Colonic mucosa (tissue), 4 donors: ENCODE measurements around the gene RASIP1. TPM values are rescaled to one million over a fixed set of nuclear protein-coding genes. Genes with fewer than 3 reads are reported as not detected.
A peak's percentile ranks its signal among the peaks of the same experiment; 100 is the strongest.
"Not testable (repeated sequence)": the region's sequence is repeated elsewhere in the genome, so short reads cannot be mapped to it uniquely, and the experiment has no call there.

Source experiments
- DNase-seq: peaks from one replicate; pipeline ENCODE4 v3.0.0-alpha.2; 2020
- H3K27ac ChIP-seq: fragments of 200-600 bp; one replicate; pipeline ENCODE4 v1.8.0; 2021
- H3K27me3 ChIP-seq: fragments of 200-600 bp; one replicate; pipeline ENCODE4 v1.8.0; 2021
- H3K36me3 ChIP-seq: fragments of 200-600 bp; one replicate; pipeline ENCODE4 v1.8.0; 2021
- H3K4me1 ChIP-seq: fragments of 200-600 bp; one replicate; pipeline ENCODE4 v1.8.0; 2021; ENCODE audit warnings: mild to moderate bottlenecking
- H3K4me3 ChIP-seq: fragments of 200-600 bp; one replicate; pipeline ENCODE4 v1.8.0; 2021
- H3K9ac ChIP-seq, 2 donors: one replicate each; pipeline ENCODE4 v1.7.0; 2013; ENCODE audit warnings: control low read depth in 2 of 2, low read depth in 2 of 2, low read length in 2 of 2
- H3K9me3 ChIP-seq: fragments of 200-600 bp; one replicate; pipeline ENCODE4 v1.8.0; 2021
- intact Hi-C: fragments of 100-400 bp; cut with DNase I; formaldehyde crosslinking; loops from one replicate; pipeline ENCODE4 v1.14.1; 2022
- total RNA-seq, 2 donors: library from RNA; stranded (reverse); fragmentation: NEBNext Ultra II Directional in 1 of 2; extraction: Animal tissue kit (Norgen Biotek cat#: 25700) in 1 of 2; gene quantifications; one replicate each; pipeline ENCODE4 v1.2.1, GENCODE V29; 2021
- TF ChIP-seq, protein P1 (sequence below): fragments of 200-600 bp; IDR thresholded peaks from one replicate; pipeline ENCODE4 v1.8.0; 2022; ENCODE audit warnings: antibody characterized with exemption, mild to moderate bottlenecking
- donor health status: healthy.
- donor health status: DM: no; HTN: no; CAD: no.
- donor health status: DM: no; HTN: no; CAD: no.

RASIP1 gene
- total RNA-seq, result 1 to 10 TPM; 2.2 to 4.8 TPM

DNA sequence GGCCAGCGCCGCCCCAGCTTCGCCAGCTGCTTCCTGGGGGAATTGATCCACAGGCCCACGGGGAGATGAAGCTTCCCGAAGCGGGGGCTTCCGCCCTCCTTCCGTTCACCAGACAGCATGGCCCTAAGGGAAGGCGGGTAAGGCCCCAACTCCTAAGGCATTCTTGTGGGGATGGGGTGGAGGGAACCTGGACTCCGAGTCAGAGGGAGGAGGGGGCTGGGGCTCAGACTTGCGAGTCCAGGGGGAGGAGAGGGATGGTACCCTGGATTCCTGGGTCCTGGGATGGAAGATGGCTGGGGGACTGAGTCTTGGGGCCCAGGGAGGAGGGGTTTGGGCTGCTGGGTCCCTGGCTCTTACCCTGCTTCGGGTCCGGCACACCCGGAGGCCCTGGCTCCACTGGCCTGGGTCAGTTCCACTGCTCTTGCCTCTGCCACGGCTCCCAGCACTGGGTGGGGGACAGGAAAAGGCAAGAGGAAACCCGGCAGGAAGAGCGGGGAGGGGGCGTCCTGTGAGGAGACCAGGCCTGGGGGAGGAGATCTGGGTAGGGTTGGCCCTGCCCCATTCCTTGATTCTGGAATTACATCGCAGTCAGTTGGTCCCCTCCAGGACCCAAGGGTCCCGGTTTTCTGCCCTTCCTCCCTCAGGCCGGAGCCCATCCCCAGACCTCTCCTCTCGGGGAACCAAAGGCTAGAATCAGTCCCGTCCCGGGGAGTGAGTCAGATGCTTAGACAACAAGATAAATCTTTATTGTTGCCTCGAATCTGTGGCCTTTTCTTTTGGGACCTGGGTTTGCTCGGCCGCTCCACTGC, at the start of gene RASIP1:
Gene RASIP1 (minus strand): TSS at position 447 of the 809 bp plus-strand sequence. CDS start 328 bp downstream, at position 119.
- TF ChIP-seq, protein P1, sequence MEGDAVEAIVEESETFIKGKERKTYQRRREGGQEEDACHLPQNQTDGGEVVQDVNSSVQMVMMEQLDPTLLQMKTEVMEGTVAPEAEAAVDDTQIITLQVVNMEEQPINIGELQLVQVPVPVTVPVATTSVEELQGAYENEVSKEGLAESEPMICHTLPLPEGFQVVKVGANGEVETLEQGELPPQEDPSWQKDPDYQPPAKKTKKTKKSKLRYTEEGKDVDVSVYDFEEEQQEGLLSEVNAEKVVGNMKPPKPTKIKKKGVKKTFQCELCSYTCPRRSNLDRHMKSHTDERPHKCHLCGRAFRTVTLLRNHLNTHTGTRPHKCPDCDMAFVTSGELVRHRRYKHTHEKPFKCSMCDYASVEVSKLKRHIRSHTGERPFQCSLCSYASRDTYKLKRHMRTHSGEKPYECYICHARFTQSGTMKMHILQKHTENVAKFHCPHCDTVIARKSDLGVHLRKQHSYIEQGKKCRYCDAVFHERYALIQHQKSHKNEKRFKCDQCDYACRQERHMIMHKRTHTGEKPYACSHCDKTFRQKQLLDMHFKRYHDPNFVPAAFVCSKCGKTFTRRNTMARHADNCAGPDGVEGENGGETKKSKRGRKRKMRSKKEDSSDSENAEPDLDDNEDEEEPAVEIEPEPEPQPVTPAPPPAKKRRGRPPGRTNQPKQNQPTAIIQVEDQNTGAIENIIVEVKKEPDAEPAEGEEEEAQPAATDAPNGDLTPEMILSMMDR, result no peak
- intact Hi-C loops, result no loop called here
- no peaks in the 10 kb centered on the region for H3K36me3 ChIP-seq
- no peaks in the 10 kb centered on the region for H3K4me1 ChIP-seq
- DNase-seq, result no peak
- H3K27me3 ChIP-seq, result peaks cover 5% of the 10 kb centered on the region
- peak within 1 kb of the TSS; percentile 47 for H3K4me3 ChIP-seq
- no peak within 1 kb of the TSS for H3K27ac ChIP-seq
- H3K9ac ChIP-seq, result peak within 1 kb of the TSS; percentile 58
- H3K9me3 ChIP-seq, result no peaks in the 10 kb centered on the region

DNA sequence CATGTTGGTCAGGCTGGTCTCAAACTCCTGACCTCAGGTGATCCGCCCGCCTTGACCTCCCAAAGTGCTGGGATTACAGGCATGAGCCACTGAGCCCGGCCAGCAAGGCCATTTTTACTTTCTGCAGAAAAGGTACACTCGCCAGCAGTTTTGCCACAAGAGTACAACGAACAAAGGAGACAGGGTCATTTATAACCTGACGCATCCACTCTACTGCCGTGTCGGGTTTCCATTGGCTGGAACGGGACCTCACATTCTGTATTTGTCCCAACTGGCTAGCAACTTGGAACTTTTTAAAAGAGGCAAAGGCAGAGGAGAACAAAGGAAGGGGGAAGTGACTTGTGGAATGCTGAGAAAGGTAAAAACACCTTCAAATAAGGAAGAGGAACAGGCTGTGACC, 46.9 kb upstream of the RASIP1 start:
- not testable (repeated sequence) for H3K27me3 ChIP-seq, H3K9ac ChIP-seq, H3K4me3 ChIP-seq, H3K36me3 ChIP-seq, H3K27ac ChIP-seq, H3K9me3 ChIP-seq, DNase-seq, H3K4me1 ChIP-seq
- intact Hi-C loops, result loop anchor here (5.0 kb wide), 1 partner anchor 140 kb away; the partner anchor contains the start of gene CA11

- intact Hi-C loops, result loop anchor here (5.0 kb wide), 1 partner anchor 139 kb away; the partner anchor contains the start of gene CA11
- not testable (repeated sequence) for DNase-seq, H3K27ac ChIP-seq, H3K36me3 ChIP-seq, H3K27me3 ChIP-seq, H3K4me3 ChIP-seq, H3K9ac ChIP-seq, H3K4me1 ChIP-seq, H3K9me3 ChIP-seq
These were observed 46.0 kb upstream of the RASIP1 start for GRCh38 chr19:48786422-48786821.

DNA sequence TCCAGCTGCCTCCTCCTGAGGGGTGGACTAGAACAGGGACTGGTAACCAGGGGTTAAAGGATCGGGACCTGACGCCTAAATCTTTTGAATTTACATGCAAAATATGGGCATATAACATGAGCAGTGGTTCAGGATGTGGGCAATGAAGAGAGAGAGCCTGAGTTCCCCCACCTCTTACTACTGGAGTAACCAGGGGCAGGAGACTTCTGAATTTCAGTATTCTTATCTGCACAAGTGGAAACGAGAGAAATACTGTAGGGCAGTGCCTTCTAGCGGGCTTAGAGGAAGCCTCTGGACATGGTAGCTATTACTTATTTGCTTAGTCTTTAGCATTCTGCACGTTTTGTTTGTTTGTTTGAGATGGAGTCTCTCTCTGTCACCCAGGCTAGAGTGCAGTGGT, 44.1 kb upstream of the RASIP1 start:
- no peak for DNase-seq
- no peaks in the 10 kb centered on the region for H3K9me3 ChIP-seq
- no peak overlapping the region for H3K4me3 ChIP-seq
- no peaks in the 10 kb centered on the region for H3K36me3 ChIP-seq
- H3K27ac ChIP-seq, result no peak overlapping the region
- TF ChIP-seq, protein P1, result no peak
- H3K9ac ChIP-seq, result no peak overlapping the region
- H3K4me1 ChIP-seq, result no peaks in the 10 kb centered on the region
- intact Hi-C loops, result no loop called here
- H3K27me3 ChIP-seq, result no peaks in the 10 kb centered on the region

GRCh38 chr19:48780631-48781391, 40.4 kb upstream of the RASIP1 start:
- no peak for DNase-seq
- Histone ChIP-seq H3K4me3 (no peak overlapping the region), H3K9ac (no peak overlapping the region), H3K9me3 (no peaks in the 10 kb centered on the region), H3K27me3 (no peaks in the 10 kb centered on the region), H3K4me1 (no peaks in the 10 kb centered on the region), H3K36me3 (no peaks in the 10 kb centered on the region), H3K27ac (peak overlapping the region; percentile 32)
- TF ChIP-seq, protein P1, result no peak
- intact Hi-C loops, result no loop called here

- H3K27me3 ChIP-seq, result no peaks in the 10 kb centered on the region
- H3K4me3 ChIP-seq, result no peak overlapping the region
- H3K9ac ChIP-seq, result no peak overlapping the region
- TF ChIP-seq, protein P1, result no peak
- H3K27ac ChIP-seq, result no peak overlapping the region
- H3K36me3 ChIP-seq, result no peaks in the 10 kb centered on the region
- intact Hi-C loops, result no loop called here
- no peaks in the 10 kb centered on the region for H3K4me1 ChIP-seq
- no peaks in the 10 kb centered on the region for H3K9me3 ChIP-seq
- no peak for DNase-seq
These were observed 39.2 kb upstream of the RASIP1 start for GRCh38 chr19:48779636-48780035.
